RWPE2 (cell line): ENCODE results near the gene EME2.

ENCODE experiments used
- ATAC-seq: fragments of 200-7000 bp; cut with Tn5 transposase; 3 replicates; pipeline ENCODE4 v1.9.1; 2021; ENCODE audit warnings: low read depth
- DNase-seq: peaks from one replicate; pipeline ENCODE4 v3.0.0-alpha.2; 2020; ENCODE audit warnings: low spot score
- H3K27ac ChIP-seq: fragments of 450-650 bp; 2 replicates; pipeline ENCODE4 v1.5.1; 2017; ENCODE audit warnings: mild to moderate bottlenecking; ENCODE audit not compliant: poor library complexity, severe bottlenecking
- H3K27me3 ChIP-seq: fragments of 250-450 bp; sonication (Bioruptor Pico); 2 replicates; pipeline ENCODE4 v1.5.1; 2021; ENCODE audit warnings: mild to moderate bottlenecking, moderate library complexity; ENCODE audit not compliant: insufficient read depth, poor library complexity, severe bottlenecking
- H3K36me3 ChIP-seq: fragments of 250-450 bp; sonication (Bioruptor Pico); 2 replicates; pipeline ENCODE4 v1.5.1; 2020; ENCODE audit warnings: low read depth, mild to moderate bottlenecking, moderate library complexity
- H3K4me1 ChIP-seq: fragments of 250-450 bp; sonication (Bioruptor Pico); 2 replicates; pipeline ENCODE4 v1.5.1; 2021; ENCODE audit warnings: mild to moderate bottlenecking, moderate library complexity; ENCODE audit not compliant: insufficient read depth, poor library complexity, severe bottlenecking
- H3K4me3 ChIP-seq: fragments of 250-450 bp; sonication (Bioruptor Pico); 2 replicates; pipeline ENCODE4 v1.5.1; 2021; ENCODE audit warnings: mild to moderate bottlenecking, moderate library complexity; ENCODE audit not compliant: severe bottlenecking
- H3K9me3 ChIP-seq: fragments of 250-450 bp; sonication (Bioruptor Pico); 2 replicates; pipeline ENCODE4 v1.5.1; 2021; ENCODE audit warnings: mild to moderate bottlenecking, moderate library complexity; ENCODE audit not compliant: severe bottlenecking
- TF ChIP-seq, protein P1 (sequence below): fragments of 450-650 bp; IDR thresholded peaks from one replicate; pipeline ENCODE4 v1.5.1; 2017; ENCODE audit warnings: mild to moderate bottlenecking, moderate library complexity; ENCODE audit not compliant: poor library complexity, severe bottlenecking

The EME2 gene

DNA sequence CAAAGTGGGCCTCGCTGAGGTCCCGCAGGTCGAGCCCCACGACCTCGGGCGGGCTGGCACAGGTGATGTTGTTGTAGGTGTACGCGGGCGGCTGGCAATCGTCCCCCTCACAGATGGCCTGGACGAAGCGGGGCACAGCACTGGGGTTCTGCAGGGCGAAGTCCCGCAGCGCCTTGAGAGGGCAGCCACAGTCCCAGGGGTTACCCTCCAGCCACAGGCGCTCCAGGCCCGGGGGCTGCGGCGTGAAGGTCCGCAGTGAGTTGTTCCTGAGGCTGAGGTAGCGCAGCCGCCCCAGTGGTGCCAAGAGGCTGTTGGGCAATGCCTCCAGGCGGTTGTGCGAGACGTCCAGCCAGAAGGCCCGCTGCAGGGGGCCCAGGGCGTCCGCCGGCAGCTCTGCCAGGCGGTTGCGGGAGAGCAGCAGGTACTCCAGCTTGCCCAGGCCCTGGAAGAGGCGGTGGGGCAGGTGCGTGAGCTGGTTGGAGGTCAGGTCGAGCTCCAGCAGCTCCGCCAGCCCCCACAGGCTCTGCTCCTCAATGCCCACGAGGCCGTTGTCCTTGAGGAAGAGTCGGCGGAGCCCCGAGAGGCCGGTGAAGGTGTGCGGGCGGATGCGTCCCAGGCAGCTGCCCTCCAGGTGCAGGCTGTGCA is 18.1 kb downstream of the EME2 start:
- Histone ChIP-seq H3K4me3 (no peak overlapping the region), H3K4me1 (no peaks in the 10 kb centered on the region), H3K27ac (no peak overlapping the region), H3K9me3 (no peaks in the 10 kb centered on the region), H3K27me3 (no peaks in the 10 kb centered on the region), H3K36me3 (peaks cover 25% of the 10 kb centered on the region)
- ATAC-seq (no peak), DNase-seq (peak; percentile 63)
- TF ChIP-seq, protein P1, sequence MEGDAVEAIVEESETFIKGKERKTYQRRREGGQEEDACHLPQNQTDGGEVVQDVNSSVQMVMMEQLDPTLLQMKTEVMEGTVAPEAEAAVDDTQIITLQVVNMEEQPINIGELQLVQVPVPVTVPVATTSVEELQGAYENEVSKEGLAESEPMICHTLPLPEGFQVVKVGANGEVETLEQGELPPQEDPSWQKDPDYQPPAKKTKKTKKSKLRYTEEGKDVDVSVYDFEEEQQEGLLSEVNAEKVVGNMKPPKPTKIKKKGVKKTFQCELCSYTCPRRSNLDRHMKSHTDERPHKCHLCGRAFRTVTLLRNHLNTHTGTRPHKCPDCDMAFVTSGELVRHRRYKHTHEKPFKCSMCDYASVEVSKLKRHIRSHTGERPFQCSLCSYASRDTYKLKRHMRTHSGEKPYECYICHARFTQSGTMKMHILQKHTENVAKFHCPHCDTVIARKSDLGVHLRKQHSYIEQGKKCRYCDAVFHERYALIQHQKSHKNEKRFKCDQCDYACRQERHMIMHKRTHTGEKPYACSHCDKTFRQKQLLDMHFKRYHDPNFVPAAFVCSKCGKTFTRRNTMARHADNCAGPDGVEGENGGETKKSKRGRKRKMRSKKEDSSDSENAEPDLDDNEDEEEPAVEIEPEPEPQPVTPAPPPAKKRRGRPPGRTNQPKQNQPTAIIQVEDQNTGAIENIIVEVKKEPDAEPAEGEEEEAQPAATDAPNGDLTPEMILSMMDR: no peak

- Histone ChIP-seq H3K9me3 (no peaks in the 10 kb centered on the region), H3K36me3 (peaks cover 25% of the 10 kb centered on the region), H3K27ac (no peak overlapping the region), H3K4me1 (no peaks in the 10 kb centered on the region), H3K27me3 (no peaks in the 10 kb centered on the region), H3K4me3 (no peak overlapping the region)
- ATAC-seq: no peak
- peak; percentile 63 for DNase-seq
- TF ChIP-seq, protein P1: no peak
Measured at GRCh38 chr16:1791256-1791942, 18.8 kb downstream of the EME2 start.

GRCh38 chr16:1791943-1792812 is 19.6 kb downstream of the EME2 start:
- peak; percentile 71 for DNase-seq
- H3K4me3 ChIP-seq: no peak overlapping the region
- peaks cover 25% of the 10 kb centered on the region for H3K36me3 ChIP-seq
- no peak for ATAC-seq
- TF ChIP-seq, protein P1: no peak
- H3K27me3 ChIP-seq: no peaks in the 10 kb centered on the region
- no peaks in the 10 kb centered on the region for H3K4me1 ChIP-seq
- no peaks in the 10 kb centered on the region for H3K9me3 ChIP-seq
- H3K27ac ChIP-seq: no peak overlapping the region

- no peak for ATAC-seq
- H3K4me3 ChIP-seq: no peak overlapping the region
- peaks cover 17% of the 10 kb centered on the region for H3K36me3 ChIP-seq
- H3K4me1 ChIP-seq: no peaks in the 10 kb centered on the region
- TF ChIP-seq, protein P1: no peak
- no peak overlapping the region for H3K27ac ChIP-seq
- H3K9me3 ChIP-seq: peaks cover 5% of the 10 kb centered on the region
- no peaks in the 10 kb centered on the region for H3K27me3 ChIP-seq
- peak; percentile 66 for DNase-seq
Measured at GRCh38 chr16:1792836-1793577, 20.4 kb downstream of the EME2 start.
